ENCODE data around the gene ASPSCR1.
A peak's percentile ranks its signal among the peaks of the same experiment; 100 is the strongest.

- TF ChIP-seq, protein P1, sequence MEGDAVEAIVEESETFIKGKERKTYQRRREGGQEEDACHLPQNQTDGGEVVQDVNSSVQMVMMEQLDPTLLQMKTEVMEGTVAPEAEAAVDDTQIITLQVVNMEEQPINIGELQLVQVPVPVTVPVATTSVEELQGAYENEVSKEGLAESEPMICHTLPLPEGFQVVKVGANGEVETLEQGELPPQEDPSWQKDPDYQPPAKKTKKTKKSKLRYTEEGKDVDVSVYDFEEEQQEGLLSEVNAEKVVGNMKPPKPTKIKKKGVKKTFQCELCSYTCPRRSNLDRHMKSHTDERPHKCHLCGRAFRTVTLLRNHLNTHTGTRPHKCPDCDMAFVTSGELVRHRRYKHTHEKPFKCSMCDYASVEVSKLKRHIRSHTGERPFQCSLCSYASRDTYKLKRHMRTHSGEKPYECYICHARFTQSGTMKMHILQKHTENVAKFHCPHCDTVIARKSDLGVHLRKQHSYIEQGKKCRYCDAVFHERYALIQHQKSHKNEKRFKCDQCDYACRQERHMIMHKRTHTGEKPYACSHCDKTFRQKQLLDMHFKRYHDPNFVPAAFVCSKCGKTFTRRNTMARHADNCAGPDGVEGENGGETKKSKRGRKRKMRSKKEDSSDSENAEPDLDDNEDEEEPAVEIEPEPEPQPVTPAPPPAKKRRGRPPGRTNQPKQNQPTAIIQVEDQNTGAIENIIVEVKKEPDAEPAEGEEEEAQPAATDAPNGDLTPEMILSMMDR (IDR thresholded peaks at IDR 0.05; ENCODE audit: control extremely low read depth in 1 of 3, insufficient read depth in 1 of 3, low read depth in 1 of 3, low read length in 3 of 3): peak; percentile 60 to 65 (median 63)
- TF ChIP-seq RXRA (IDR thresholded peaks at IDR 0.05; ENCODE audit: insufficient read depth, low read depth, low read length): no peak
- no peak for TF ChIP-seq SAP30 (IDR thresholded peaks at IDR 0.05; ENCODE audit: insufficient read depth, insufficient replicate concordance, low read length)
- no peak for TF ChIP-seq KDM1A (IDR thresholded peaks at IDR 0.05; ENCODE audit: borderline replicate concordance, low read length)
- 0 out of 2 replicates have a peak, but pooled peaks have one; percentile 54 for TF ChIP-seq TAF1 (IDR thresholded peaks at IDR 0.05; ENCODE audit: low read depth, low read length)
These were observed 49.5 kb upstream of the ASPSCR1 start, which contains the start of gene MAFG for GRCh38 chr17:81927653-81928543.
